GM06990 (cell line): ENCODE measurements around the gene CDA.

Experiments
- DNase-seq: peaks from one replicate; pipeline ENCODE4 v3.0.0-alpha.2; 2011; ENCODE audit not compliant: insufficient read length; ENCODE audit errors: extremely low read depth
- H3K27me3 ChIP-seq: replicated peaks from 2 replicates; pipeline ENCODE4 v1.6.0; 2011; ENCODE audit warnings: low read length; ENCODE audit not compliant: control insufficient read depth, insufficient read depth
- H3K36me3 ChIP-seq: 2 replicates; pipeline ENCODE4 v1.5.1; 2011; ENCODE audit warnings: low read length; ENCODE audit not compliant: control insufficient read depth, insufficient read depth
- H3K4me3 ChIP-seq: replicated peaks from 2 replicates; pipeline ENCODE4 v1.5.1; 2011; ENCODE audit warnings: low read depth, mild to moderate bottlenecking, control low read depth, low read length
- CTCF ChIP-seq: IDR thresholded peaks from 2 replicates; pipeline ENCODE4 v1.5.1; 2011; ENCODE audit warnings: low read length, control low read depth, mild to moderate bottlenecking, inconsistent platforms; ENCODE audit not compliant: insufficient read depth, poor library complexity, severe bottlenecking

Gene CDA

GRCh38 chr1:20636785-20637347 is 48.0 kb downstream of the CDA start:
- H3K27me3 ChIP-seq: no peaks in the 10 kb centered on the region
- TF ChIP-seq CTCF: no peak
- DNase-seq: no peak
- H3K4me3 ChIP-seq: no peak overlapping the region
- H3K36me3 ChIP-seq: no peaks in the 10 kb centered on the region

GRCh38 chr1:20640183-20640597 is 51.3 kb downstream of the CDA start:
- no peak for DNase-seq
- peak; percentile 79 for TF ChIP-seq CTCF
- no peaks in the 10 kb centered on the region for H3K27me3 ChIP-seq
- H3K4me3 ChIP-seq: no peak overlapping the region
- no peaks in the 10 kb centered on the region for H3K36me3 ChIP-seq

- peaks cover 2% of the 10 kb centered on the region; the same call in 1 of the 2 replicates for H3K36me3 ChIP-seq
- no peak for TF ChIP-seq CTCF
These were observed 53.1 kb downstream of the CDA start for GRCh38 chr1:20641975-20642374.

GRCh38 chr1:20643080-20643479 is 54.2 kb downstream of the CDA start:
- Histone ChIP-seq H3K27me3 (no peaks in the 10 kb centered on the region), H3K36me3 (peaks cover 2% of the 10 kb centered on the region; the same call in 1 of the 2 replicates), H3K4me3 (no peak overlapping the region)
- DNase-seq: no peak
- no peak for TF ChIP-seq CTCF

More at GRCh38 chr1:20641975-20642374, 53.1 kb downstream of the CDA start:
- Histone ChIP-seq H3K27me3 (no peaks in the 10 kb centered on the region), H3K4me3 (no peak overlapping the region)
- no peak for DNase-seq

- TF ChIP-seq CTCF: no peak
- no peak for DNase-seq
These were observed 55.5 kb downstream of the CDA start for GRCh38 chr1:20644416-20644815.

GRCh38 chr1:20645414-20645813 is 56.5 kb downstream of the CDA start:
- no peak for DNase-seq
- no peak for TF ChIP-seq CTCF
- Histone ChIP-seq H3K36me3 (peaks cover 11% of the 10 kb centered on the region), H3K4me3 (no peak overlapping the region), H3K27me3 (no peaks in the 10 kb centered on the region)

More at GRCh38 chr1:20644416-20644815, 55.5 kb downstream of the CDA start:
- peaks cover 6% of the 10 kb centered on the region for H3K36me3 ChIP-seq
- H3K27me3 ChIP-seq: no peaks in the 10 kb centered on the region
- H3K4me3 ChIP-seq: no peak overlapping the region
